ENCODE results near the gene TBC1D1.

Gene TBC1D1

GRCh38 chr4:37983951-37984350, 93.1 kb downstream of the TBC1D1 start:
- Histone ChIP-seq H3K9me3 (no peaks in the 10 kb centered on the region), H3K36me3 (no peaks in the 10 kb centered on the region), H3K27me3 (no peaks in the 10 kb centered on the region), H3K4me1 (no peaks in the 10 kb centered on the region), H3K4me3 (ENCODE audit: low read depth, low read length) (no peak overlapping the region)
- TF ChIP-seq, protein P1, sequence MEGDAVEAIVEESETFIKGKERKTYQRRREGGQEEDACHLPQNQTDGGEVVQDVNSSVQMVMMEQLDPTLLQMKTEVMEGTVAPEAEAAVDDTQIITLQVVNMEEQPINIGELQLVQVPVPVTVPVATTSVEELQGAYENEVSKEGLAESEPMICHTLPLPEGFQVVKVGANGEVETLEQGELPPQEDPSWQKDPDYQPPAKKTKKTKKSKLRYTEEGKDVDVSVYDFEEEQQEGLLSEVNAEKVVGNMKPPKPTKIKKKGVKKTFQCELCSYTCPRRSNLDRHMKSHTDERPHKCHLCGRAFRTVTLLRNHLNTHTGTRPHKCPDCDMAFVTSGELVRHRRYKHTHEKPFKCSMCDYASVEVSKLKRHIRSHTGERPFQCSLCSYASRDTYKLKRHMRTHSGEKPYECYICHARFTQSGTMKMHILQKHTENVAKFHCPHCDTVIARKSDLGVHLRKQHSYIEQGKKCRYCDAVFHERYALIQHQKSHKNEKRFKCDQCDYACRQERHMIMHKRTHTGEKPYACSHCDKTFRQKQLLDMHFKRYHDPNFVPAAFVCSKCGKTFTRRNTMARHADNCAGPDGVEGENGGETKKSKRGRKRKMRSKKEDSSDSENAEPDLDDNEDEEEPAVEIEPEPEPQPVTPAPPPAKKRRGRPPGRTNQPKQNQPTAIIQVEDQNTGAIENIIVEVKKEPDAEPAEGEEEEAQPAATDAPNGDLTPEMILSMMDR (IDR thresholded peaks at IDR 0.05; ENCODE audit: low read depth, low read length) = no peak
- no peak for DNase-seq

- Histone ChIP-seq H3K4me3 (ENCODE audit: low read depth, low read length) (no peak overlapping the region), H3K9me3 (no peaks in the 10 kb centered on the region), H3K27me3 (no peaks in the 10 kb centered on the region), H3K36me3 (no peaks in the 10 kb centered on the region), H3K4me1 (no peaks in the 10 kb centered on the region)
- TF ChIP-seq, protein P1 (IDR thresholded peaks at IDR 0.05; ENCODE audit: low read depth, low read length) = no peak
- no peak for DNase-seq
Observed at GRCh38 chr4:37985730-37986275, 94.9 kb downstream of the TBC1D1 start.

DNA sequence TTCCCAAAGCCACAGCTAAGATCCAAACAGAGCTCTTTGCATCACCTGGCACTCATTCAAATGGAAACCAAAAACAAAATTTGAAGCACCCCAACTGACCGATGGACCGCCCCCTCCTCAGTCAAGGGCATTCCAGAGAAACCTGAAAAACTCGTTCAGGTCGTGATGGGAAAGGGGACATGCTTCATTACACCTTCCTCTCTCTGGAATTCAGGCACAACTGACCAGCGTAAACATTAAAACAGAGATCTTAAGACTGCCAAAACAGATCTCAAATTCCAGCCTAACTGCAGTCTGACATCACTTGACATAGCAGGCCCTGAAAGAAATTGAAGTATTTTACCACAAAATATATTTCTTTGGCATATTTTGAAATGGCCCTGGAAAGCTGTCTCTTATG, 97.8 kb downstream of the TBC1D1 start:
- no peaks in the 10 kb centered on the region for H3K27me3 ChIP-seq
- no peak overlapping the region for H3K4me3 ChIP-seq (ENCODE audit: low read depth, low read length)
- no peak for DNase-seq
- H3K36me3 ChIP-seq = no peaks in the 10 kb centered on the region
- TF ChIP-seq, protein P1 (IDR thresholded peaks at IDR 0.05; ENCODE audit: low read depth, low read length) = no peak
- no peaks in the 10 kb centered on the region for H3K4me1 ChIP-seq
- H3K9me3 ChIP-seq = no peaks in the 10 kb centered on the region

GRCh38 chr4:37989398-37990260, 98.7 kb downstream of the TBC1D1 start:
- no peak for DNase-seq
- TF ChIP-seq, protein P1 (IDR thresholded peaks at IDR 0.05; ENCODE audit: low read depth, low read length) = no peak
- Histone ChIP-seq H3K27me3 (no peaks in the 10 kb centered on the region), H3K4me3 (ENCODE audit: low read depth, low read length) (no peak overlapping the region), H3K9me3 (no peaks in the 10 kb centered on the region), H3K4me1 (no peaks in the 10 kb centered on the region), H3K36me3 (no peaks in the 10 kb centered on the region)

- Histone ChIP-seq H3K27me3 (no peaks in the 10 kb centered on the region), H3K4me3 (ENCODE audit: low read depth, low read length) (no peak overlapping the region), H3K4me1 (no peaks in the 10 kb centered on the region), H3K9me3 (no peaks in the 10 kb centered on the region), H3K36me3 (no peaks in the 10 kb centered on the region)
- no peak for DNase-seq
- TF ChIP-seq, protein P1 (IDR thresholded peaks at IDR 0.05; ENCODE audit: low read depth, low read length) = no peak
Observed at GRCh38 chr4:37990731-37991245, 99.9 kb downstream of the TBC1D1 start.
